Vagina (tissue), 2 donors: Measurements from ENCODE around the gene KMT5C. TPM values are rescaled to one million over a fixed set of nuclear protein-coding genes. Genes with fewer than 3 reads are reported as not detected.

ENCODE experiments used
- DNase-seq, 2 donors: peaks; one replicate each; pipeline ENCODE4 v3.0.0-alpha.2; 2017; ENCODE audit errors: extremely low spot score in 2 of 2
- H3K27ac ChIP-seq: fragments of 200-600 bp; sonication (generic); one replicate; pipeline ENCODE4 v1.5.1; 2019
- H3K27me3 ChIP-seq: fragments of 200-600 bp; sonication (generic); one replicate; pipeline ENCODE4 v1.5.1; 2019
- H3K36me3 ChIP-seq, 2 donors: fragments of 200-600 bp; sonication (generic); one replicate each; pipeline ENCODE4 v1.5.1; 2017 to 2019
- H3K4me1 ChIP-seq: fragments of 200-600 bp; sonication (generic); one replicate; pipeline ENCODE4 v1.5.1; 2019
- H3K4me3 ChIP-seq, 2 donors: fragments of 200-600 bp; sonication (generic); 1 replicate in 1 of 2; 2 replicates in 1 of 2; pipeline ENCODE4 v1.5.1; 2016 to 2019
- H3K9me3 ChIP-seq: fragments of 200-600 bp; sonication (generic); one replicate; pipeline ENCODE4 v1.5.1; 2019
- CTCF ChIP-seq, 3 experiments: fragments of 450-650 bp in 2 of 3; fragments of 200-600 bp in 1 of 3; sonication (generic) in 1 of 3; IDR thresholded peaks; one replicate each; pipeline ENCODE4 v1.5.1; 2017 to 2019; ENCODE audit warnings: antibody characterized with exemption in 3 of 3, mild to moderate bottlenecking in 2 of 3, moderate library complexity in 2 of 3
- POLR2A ChIP-seq, 2 donors: fragments of 450-650 bp; IDR thresholded peaks; one replicate each; pipeline ENCODE4 v1.6.1; 2017; ENCODE audit warnings: antibody characterized with exemption in 2 of 2, mild to moderate bottlenecking in 2 of 2, moderate library complexity in 2 of 2
- POLR2AphosphoS5 ChIP-seq, 2 donors: sonication (generic); formaldehyde crosslinking; IDR thresholded peaks; one replicate each; pipeline ENCODE4 v1.9.0; 2017; ENCODE audit warnings: antibody characterized with exemption in 2 of 2, mild to moderate bottlenecking in 2 of 2, low read depth in 1 of 2; ENCODE audit not compliant: insufficient read depth in 1 of 2
- intact Hi-C: fragments of 100-400 bp; cut with DNase I; formaldehyde crosslinking; loops from one replicate; pipeline ENCODE4 v1.15.1; 2023
- total RNA-seq: library from RNA; depleted of rRNA; stranded (reverse); fragments of >200 nt; gene quantifications from one replicate; pipeline ENCODE4 v1.2.3, GENCODE V29; 2016

Gene KMT5C
- total RNA-seq, 1 donor from 2014 or later, result 19.2 TPM

GRCh38 chr19:55360902-55361301, 21.2 kb downstream of the KMT5C start:
- Histone ChIP-seq H3K27me3 (no peaks in the 10 kb centered on the region), H3K27ac (no peak overlapping the region), H3K4me3 (no peak overlapping the region), H3K36me3 (no peaks in the 10 kb centered on the region), H3K9me3 (no peaks in the 10 kb centered on the region), H3K4me1 (no peaks in the 10 kb centered on the region)
- DNase-seq, result no peak
- TF ChIP-seq CTCF (IDR thresholded peaks at IDR 0.05) (no peak), POLR2AphosphoS5 (IDR thresholded peaks at IDR 0.05; ENCODE audit: insufficient read depth in 1 of 2, low read depth in 1 of 2) (no peak), POLR2A (IDR thresholded peaks at IDR 0.05) (no peak)
- intact Hi-C loops, result no loop called here

GRCh38 chr19:55362174-55362989, 22.7 kb downstream of the KMT5C start:
- Histone ChIP-seq H3K9me3 (no peaks in the 10 kb centered on the region), H3K36me3 (no peaks in the 10 kb centered on the region), H3K27me3 (no peaks in the 10 kb centered on the region), H3K4me1 (no peaks in the 10 kb centered on the region), H3K27ac (no peak overlapping the region), H3K4me3 (no peak overlapping the region)
- DNase-seq, result no peak
- intact Hi-C loops, result no loop called here
- no peak for TF ChIP-seq POLR2AphosphoS5 (IDR thresholded peaks at IDR 0.05; ENCODE audit: insufficient read depth in 1 of 2, low read depth in 1 of 2)
- no peak for TF ChIP-seq CTCF (IDR thresholded peaks at IDR 0.05)

- Histone ChIP-seq H3K36me3 (no peaks in the 10 kb centered on the region), H3K4me1 (no peaks in the 10 kb centered on the region), H3K27me3 (peaks cover under 1% of the 10 kb centered on the region), H3K9me3 (no peaks in the 10 kb centered on the region), H3K4me3 (no peak within 1 kb of the TSS), H3K27ac (no peak within 1 kb of the TSS)
- TF ChIP-seq POLR2A (IDR thresholded peaks at IDR 0.05), result no peak
- TF ChIP-seq CTCF (IDR thresholded peaks at IDR 0.05), result no peak
- no peak for TF ChIP-seq POLR2AphosphoS5 (IDR thresholded peaks at IDR 0.05; ENCODE audit: insufficient read depth in 1 of 2, low read depth in 1 of 2)
- no peak for DNase-seq
- intact Hi-C loops, result no loop called here
These were observed 23.5 kb downstream of the KMT5C start, which contains the start of gene GARIN5B for GRCh38 chr19:55362990-55363716. Gene GARIN5B (minus strand): TSS chr19:55363260. CDS start chr19:55363066, 194 bp downstream.

- Histone ChIP-seq H3K27me3 (peaks cover 7% of the 10 kb centered on the region), H3K9me3 (no peaks in the 10 kb centered on the region), H3K27ac (no peak overlapping the region), H3K4me3 (no peak overlapping the region), H3K36me3 (no peaks in the 10 kb centered on the region), H3K4me1 (peaks cover 13% of the 10 kb centered on the region)
- intact Hi-C loops, result no loop called here
- DNase-seq, result no peak
- TF ChIP-seq POLR2A (IDR thresholded peaks at IDR 0.05), result no peak
- TF ChIP-seq POLR2AphosphoS5 (IDR thresholded peaks at IDR 0.05; ENCODE audit: insufficient read depth in 1 of 2, low read depth in 1 of 2), result no peak
- no peak for TF ChIP-seq CTCF (IDR thresholded peaks at IDR 0.05)
These were observed 25.6 kb downstream of the KMT5C start for GRCh38 chr19:55365245-55365644.

GRCh38 chr19:55365964-55366363, 26.3 kb downstream of the KMT5C start:
- no peak for DNase-seq
- no peak overlapping the region for H3K27ac ChIP-seq
- peaks cover 17% of the 10 kb centered on the region for H3K4me1 ChIP-seq
- TF ChIP-seq POLR2AphosphoS5 (IDR thresholded peaks at IDR 0.05; ENCODE audit: insufficient read depth in 1 of 2, low read depth in 1 of 2), result no peak
- TF ChIP-seq POLR2A (IDR thresholded peaks at IDR 0.05), result no peak
- TF ChIP-seq CTCF (IDR thresholded peaks at IDR 0.05), result no peak
- H3K36me3 ChIP-seq, result no peaks in the 10 kb centered on the region
- H3K4me3 ChIP-seq, result no peak overlapping the region
- H3K9me3 ChIP-seq, result no peaks in the 10 kb centered on the region
- intact Hi-C loops, result no loop called here
- peaks cover 14% of the 10 kb centered on the region for H3K27me3 ChIP-seq
